Measurements from ENCODE around the gene DBNDD1.

- TF ChIP-seq POLR2A (IDR thresholded peaks at IDR 0.05; ENCODE audit: low read length) = no peak
- no peak for TF ChIP-seq GATA1 (IDR thresholded peaks at IDR 0.05; ENCODE audit: low read depth, low read length)
These were observed 982 bp downstream of the DBNDD1 start for GRCh38 chr16:90018297-90018651.

Measured in erythroblast (primary cell).